ENCODE results near the gene BABAM2. TPM values are rescaled to one million over a fixed set of nuclear protein-coding genes. Genes with fewer than 3 reads are reported as not detected.
"Not testable (repeated sequence)": the region's sequence is repeated elsewhere in the genome, so short reads cannot be mapped to it uniquely, and the experiment has no call there.

The BABAM2 gene
- total RNA-seq, 2 donors from 2014 or later: 44.8 to 46.0 TPM

DNA sequence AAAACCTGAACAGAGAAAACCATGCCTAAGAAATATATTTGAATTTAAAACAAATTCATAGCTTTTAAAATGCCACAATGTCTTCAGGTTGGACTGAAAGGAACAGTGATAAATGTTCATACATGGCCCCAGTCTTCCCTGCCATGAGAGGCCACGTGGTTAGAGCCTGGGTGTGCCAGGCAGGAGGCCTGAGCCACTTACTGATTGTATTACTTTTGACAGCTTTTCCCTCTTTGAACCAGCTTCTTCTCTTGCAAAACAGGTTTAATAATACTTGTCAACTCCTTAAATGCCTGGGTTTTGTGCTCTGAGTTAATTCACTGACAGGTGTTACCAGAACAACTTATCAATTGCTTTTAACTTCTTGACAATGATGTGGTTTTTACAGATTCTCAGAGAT, 27.4 kb upstream of the BABAM2 start:
- Mint-ChIP-seq H3K4me1 (peaks cover 2% of the 10 kb centered on the region), H3K27ac (peak overlapping the region; percentile 2), H3K4me3 (no peak overlapping the region), H3K27me3 (no peaks in the 10 kb centered on the region), H3K36me3 (ENCODE audit: low read depth) (peaks cover 3% of the 10 kb centered on the region)
- DNase-seq (no peak), ATAC-seq (no peak)
- no peaks in the 10 kb centered on the region for H3K9me3 ChIP-seq (ENCODE audit: control insufficient read depth, low read length, poor library complexity, severe bottlenecking)

DNA sequence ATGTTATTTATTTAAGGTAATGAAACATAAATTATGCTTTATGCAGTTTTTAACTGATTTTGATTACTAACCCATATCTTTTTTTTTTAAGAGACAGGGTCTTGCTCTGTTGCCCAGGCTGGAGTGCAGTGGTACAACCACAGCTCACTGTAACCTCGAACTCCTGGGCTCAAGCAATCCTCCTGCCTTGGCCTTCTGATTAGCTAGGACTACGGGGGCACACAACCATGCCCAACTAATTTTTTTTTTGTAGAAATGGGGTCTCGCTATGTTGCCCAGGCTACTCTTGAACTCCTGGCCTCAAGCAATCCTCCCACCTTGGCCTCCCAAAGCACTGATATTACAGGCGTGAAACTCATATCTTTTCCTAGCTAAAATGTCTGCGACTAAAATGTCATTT, 26.6 kb upstream of the BABAM2 start:
- DNase-seq; H3K27me3 Mint-ChIP-seq; H3K4me3 Mint-ChIP-seq; H3K4me1 Mint-ChIP-seq; ATAC-seq; H3K36me3 Mint-ChIP-seq (ENCODE audit: low read depth); H3K9me3 ChIP-seq (ENCODE audit: control insufficient read depth, low read length, poor library complexity, severe bottlenecking): not testable (repeated sequence)
- peak overlapping the region; percentile 19 for H3K27ac Mint-ChIP-seq

DNA sequence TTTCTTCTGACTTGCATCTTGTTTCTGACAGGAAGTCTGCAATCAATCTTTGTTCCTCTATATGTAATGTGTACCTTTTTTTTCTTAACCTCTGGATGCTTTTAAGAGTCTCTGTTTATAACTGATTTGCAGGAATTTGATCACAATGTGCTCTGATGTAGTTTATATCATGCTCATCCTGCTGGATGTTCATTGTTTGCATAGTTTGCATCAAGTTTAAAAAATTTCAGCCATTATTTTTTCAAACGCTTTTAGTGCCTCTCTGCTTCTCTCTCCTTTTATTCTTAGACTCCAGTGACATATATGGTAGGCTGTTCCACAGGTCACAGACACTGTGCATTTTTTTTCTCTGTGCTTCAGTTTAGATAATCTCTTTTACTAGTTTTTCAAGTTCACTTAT, 24.3 kb upstream of the BABAM2 start:
- ATAC-seq (no peak), DNase-seq (no peak)
- Mint-ChIP-seq H3K4me3 (no peak overlapping the region), H3K27me3 (no peaks in the 10 kb centered on the region), H3K4me1 (peaks cover 4% of the 10 kb centered on the region), H3K27ac (no peak overlapping the region), H3K36me3 (ENCODE audit: low read depth) (peaks cover 3% of the 10 kb centered on the region)
- no peaks in the 10 kb centered on the region for H3K9me3 ChIP-seq (ENCODE audit: control insufficient read depth, low read length, poor library complexity, severe bottlenecking)

DNA sequence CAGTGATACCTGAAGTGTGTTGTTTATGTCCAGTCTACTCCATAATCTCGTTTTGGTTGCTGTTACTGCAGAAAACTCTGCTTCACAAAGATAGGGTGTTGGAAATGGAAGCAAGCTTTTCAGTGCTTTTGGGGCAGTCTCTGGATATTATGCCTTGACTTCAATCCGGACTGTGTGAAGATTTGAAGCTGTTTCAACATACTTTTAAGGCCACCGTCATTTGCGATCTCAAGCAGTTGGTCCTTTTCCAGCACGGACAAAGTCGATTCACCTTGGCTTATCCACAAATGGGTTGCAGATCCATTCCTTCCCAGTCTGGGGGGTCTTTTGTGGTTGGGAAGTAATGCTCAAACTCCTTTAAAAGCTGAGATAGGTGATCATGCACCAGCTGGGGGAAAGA, 20.8 kb upstream of the BABAM2 start:
- H3K4me1 Mint-ChIP-seq: peaks cover 3% of the 10 kb centered on the region
- ATAC-seq (no peak), DNase-seq (no peak)
- H3K36me3 Mint-ChIP-seq (ENCODE audit: low read depth): peaks cover 4% of the 10 kb centered on the region
- no peak overlapping the region for H3K27ac Mint-ChIP-seq
- H3K9me3 ChIP-seq (ENCODE audit: control insufficient read depth, low read length, poor library complexity, severe bottlenecking): no peaks in the 10 kb centered on the region
- H3K27me3 Mint-ChIP-seq: no peaks in the 10 kb centered on the region
- H3K4me3 Mint-ChIP-seq: no peak overlapping the region

DNA sequence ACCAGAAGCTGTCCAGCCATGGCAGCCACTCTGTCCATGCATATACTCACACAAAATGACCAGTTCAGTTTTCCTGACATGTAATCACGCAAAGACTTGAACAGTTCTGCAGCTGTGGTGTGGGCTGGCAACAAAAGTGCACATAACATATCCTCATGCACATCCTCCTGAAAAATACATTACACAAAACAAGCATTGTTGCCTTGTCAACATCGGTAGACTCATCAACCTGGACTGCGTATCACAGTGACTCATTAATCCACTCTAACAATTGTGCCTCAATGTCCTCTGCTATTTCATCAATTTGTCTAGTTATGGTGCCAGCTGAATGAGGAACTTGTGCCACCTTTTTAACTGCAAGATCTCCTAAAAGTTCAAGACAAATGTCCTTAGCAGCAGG, 19.8 kb upstream of the BABAM2 start:
- Mint-ChIP-seq H3K36me3 (ENCODE audit: low read depth) (peaks cover 6% of the 10 kb centered on the region), H3K27me3 (no peaks in the 10 kb centered on the region), H3K4me1 (peaks cover 3% of the 10 kb centered on the region), H3K4me3 (no peak overlapping the region), H3K27ac (no peak overlapping the region)
- H3K9me3 ChIP-seq (ENCODE audit: control insufficient read depth, low read length, poor library complexity, severe bottlenecking): no peaks in the 10 kb centered on the region
- DNase-seq: no peak
- ATAC-seq: no peak

DNA sequence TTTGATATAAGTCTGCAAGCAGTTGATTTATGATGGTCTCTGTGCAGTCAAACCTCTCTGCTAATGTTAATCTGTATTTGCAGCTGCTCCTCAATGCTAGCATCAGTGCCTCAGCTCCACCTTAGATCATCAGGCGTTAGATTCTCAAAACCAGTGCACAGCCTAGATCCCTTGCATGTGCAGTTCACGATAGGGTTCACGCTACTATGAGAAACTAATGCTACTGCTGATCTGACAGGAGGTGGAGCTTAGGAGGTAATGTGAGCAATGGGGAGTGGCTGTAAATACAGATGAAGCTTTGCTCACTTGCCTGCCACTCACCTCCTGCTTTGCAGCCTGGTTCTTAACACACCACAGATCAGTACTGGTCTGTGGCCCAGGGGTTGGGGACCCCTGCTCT, 18.7 kb upstream of the BABAM2 start:
- DNase-seq: no peak
- no peak overlapping the region for H3K4me3 Mint-ChIP-seq
- peaks cover 7% of the 10 kb centered on the region for H3K36me3 Mint-ChIP-seq (ENCODE audit: low read depth)
- no peaks in the 10 kb centered on the region for H3K9me3 ChIP-seq (ENCODE audit: control insufficient read depth, low read length, poor library complexity, severe bottlenecking)
- ATAC-seq: no peak
- no peaks in the 10 kb centered on the region for H3K27me3 Mint-ChIP-seq
- no peak overlapping the region for H3K27ac Mint-ChIP-seq
- peaks cover 3% of the 10 kb centered on the region for H3K4me1 Mint-ChIP-seq

DNA sequence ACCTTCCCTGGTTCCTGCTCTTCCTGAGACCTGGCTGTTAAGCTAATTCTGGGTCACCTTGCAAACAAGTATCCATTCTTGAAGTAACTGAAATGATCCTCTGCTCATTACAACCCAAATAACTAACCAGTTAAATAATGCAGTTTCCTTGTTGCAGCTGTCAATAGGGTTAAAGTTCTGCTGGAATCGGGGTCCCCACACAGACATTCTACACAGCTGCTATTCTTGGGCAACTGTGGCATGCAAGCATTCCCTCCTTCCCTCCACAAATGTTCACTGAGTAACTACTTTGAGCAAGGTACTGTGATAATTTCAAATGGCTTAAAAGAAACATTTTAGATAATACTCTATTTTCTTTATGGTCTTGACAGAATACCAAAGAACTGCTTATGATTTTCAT, 17.4 kb upstream of the BABAM2 start:
- no peak overlapping the region for H3K27ac Mint-ChIP-seq
- H3K27me3 Mint-ChIP-seq: no peaks in the 10 kb centered on the region
- no peak for ATAC-seq
- peaks cover 3% of the 10 kb centered on the region for H3K4me1 Mint-ChIP-seq
- no peaks in the 10 kb centered on the region for H3K9me3 ChIP-seq (ENCODE audit: control insufficient read depth, low read length, poor library complexity, severe bottlenecking)
- no peak overlapping the region for H3K4me3 Mint-ChIP-seq
- no peak for DNase-seq
- peaks cover 4% of the 10 kb centered on the region for H3K36me3 Mint-ChIP-seq (ENCODE audit: low read depth)

DNA sequence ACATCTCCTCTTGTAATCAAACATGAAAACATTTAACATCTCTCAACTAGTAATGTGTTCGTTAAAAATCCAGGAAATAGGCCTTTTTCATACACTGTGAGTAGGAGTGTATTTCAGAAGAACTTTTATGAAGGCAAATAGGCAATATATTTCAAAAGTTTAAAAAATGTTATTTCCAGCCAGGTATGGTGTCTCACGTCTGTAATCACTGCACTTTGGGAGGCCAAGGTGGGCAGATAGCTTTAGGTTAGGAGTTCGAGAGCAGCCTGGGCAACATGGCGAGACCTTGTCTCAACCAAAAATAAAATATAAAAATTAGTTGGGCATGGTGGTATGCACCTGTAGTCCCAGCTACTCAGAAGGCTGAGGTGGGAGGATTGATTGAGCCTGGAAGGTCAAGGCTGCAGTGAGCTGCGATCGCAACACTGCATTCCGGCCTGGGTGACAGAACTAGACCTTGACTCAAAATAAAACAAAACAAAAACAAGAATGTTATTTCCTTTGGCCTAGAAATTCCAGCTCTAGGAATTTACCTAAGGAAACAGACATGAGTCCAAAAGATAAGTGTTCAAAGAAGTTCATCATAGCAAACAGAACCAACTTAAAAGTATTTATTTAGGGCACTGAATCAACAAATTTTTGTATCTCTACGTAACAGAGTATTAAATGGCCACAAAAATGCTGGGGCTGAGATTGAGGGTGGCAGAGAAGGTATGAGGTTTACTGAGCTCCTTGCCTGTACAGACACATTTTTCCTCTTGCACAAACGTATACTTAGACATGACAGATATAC, 15.2 kb upstream of the BABAM2 start:
- H3K27ac Mint-ChIP-seq: no peak overlapping the region
- no peak overlapping the region for H3K4me3 Mint-ChIP-seq
- ATAC-seq (no peak), DNase-seq (no peak)
- no peaks in the 10 kb centered on the region for H3K27me3 Mint-ChIP-seq
- peaks cover 4% of the 10 kb centered on the region for H3K36me3 Mint-ChIP-seq (ENCODE audit: low read depth)
- H3K4me1 Mint-ChIP-seq: peaks cover 3% of the 10 kb centered on the region
- no peaks in the 10 kb centered on the region for H3K9me3 ChIP-seq (ENCODE audit: control insufficient read depth, low read length, poor library complexity, severe bottlenecking)

DNA sequence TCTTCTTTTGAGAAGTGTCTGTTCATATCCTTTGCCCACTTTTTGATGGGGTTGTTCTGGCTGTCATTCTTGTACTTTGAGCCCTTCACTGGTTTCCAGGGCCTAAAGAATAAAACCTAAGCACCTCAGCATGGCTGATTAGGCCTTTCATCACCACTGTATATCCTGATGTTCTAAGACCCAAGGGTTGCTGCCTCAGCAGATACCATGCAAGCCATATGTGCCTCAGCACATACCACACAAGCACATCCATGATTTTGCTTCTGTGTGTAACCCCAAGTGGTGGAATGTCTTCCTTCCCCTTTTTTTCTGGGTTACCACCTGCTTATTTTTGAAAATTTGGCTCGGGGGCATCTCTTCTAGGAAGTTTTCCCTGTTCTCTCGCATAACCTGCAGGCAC, 11.7 kb upstream of the BABAM2 start:
- ATAC-seq (no peak), DNase-seq (no peak)
- peaks cover 4% of the 10 kb centered on the region for H3K36me3 Mint-ChIP-seq (ENCODE audit: low read depth)
- no peaks in the 10 kb centered on the region for H3K27me3 Mint-ChIP-seq
- H3K27ac Mint-ChIP-seq: no peak overlapping the region
- no peak overlapping the region for H3K4me3 Mint-ChIP-seq
- no peaks in the 10 kb centered on the region for H3K9me3 ChIP-seq (ENCODE audit: control insufficient read depth, low read length, poor library complexity, severe bottlenecking)
- no peaks in the 10 kb centered on the region for H3K4me1 Mint-ChIP-seq

DNA sequence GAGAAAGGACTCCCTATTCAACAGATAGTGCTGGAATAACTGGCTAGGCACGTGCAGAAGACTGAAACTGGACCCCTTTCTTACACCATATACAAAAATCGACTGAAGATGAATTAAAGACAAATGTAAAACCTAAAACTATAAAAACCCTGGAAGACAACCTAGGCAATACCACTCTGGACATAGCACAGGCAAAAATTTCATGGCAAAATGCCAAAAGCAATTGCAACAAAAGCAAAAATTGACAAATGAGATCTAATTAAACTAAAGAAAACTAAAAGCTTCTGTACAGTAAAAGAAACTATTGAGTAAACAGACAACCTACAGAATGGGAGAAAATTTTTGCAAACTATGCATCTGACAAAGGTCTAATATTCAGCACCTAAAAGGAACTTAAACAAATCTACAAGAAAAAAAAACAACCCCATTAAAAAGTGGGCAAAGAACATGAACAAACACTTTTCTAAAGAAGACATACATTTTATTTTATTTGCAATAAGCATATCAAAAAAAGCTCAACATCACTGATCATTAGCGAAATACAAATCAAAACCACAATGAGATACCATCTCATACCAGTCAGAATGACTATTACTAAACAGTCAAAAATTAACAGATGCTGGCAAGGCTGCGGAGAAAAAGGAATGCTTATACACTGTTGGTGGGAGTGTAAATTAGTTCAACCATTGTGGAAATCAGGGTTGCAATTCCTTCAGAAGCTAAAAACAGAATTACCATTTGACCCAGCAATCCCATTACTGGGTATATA, 8.5 kb upstream of the BABAM2 start:
- DNase-seq; H3K36me3 Mint-ChIP-seq (ENCODE audit: low read depth); ATAC-seq; H3K4me1 Mint-ChIP-seq; H3K4me3 Mint-ChIP-seq; H3K27me3 Mint-ChIP-seq; H3K9me3 ChIP-seq (ENCODE audit: control insufficient read depth, low read length, poor library complexity, severe bottlenecking); H3K27ac Mint-ChIP-seq: not testable (repeated sequence)

DNA sequence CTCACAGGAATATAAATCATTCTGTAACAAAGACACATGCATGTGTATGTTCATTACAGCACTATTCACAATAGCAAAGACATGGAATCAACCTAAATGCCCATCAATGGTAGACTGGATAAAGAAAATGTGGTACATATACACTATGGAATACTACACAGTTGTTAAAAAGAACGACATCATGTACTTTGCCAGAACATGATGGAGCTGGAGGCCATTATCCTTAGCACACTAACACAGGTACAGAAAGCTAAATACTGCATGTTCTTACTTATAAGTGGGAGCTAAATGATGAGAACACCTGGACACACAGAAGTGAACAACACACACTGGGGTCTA, 8.0 kb upstream of the BABAM2 start:
- not testable (repeated sequence) for ATAC-seq; H3K27me3 Mint-ChIP-seq; H3K27ac Mint-ChIP-seq; H3K9me3 ChIP-seq (ENCODE audit: control insufficient read depth, low read length, poor library complexity, severe bottlenecking); H3K4me1 Mint-ChIP-seq; DNase-seq; H3K4me3 Mint-ChIP-seq; H3K36me3 Mint-ChIP-seq (ENCODE audit: low read depth)

DNA sequence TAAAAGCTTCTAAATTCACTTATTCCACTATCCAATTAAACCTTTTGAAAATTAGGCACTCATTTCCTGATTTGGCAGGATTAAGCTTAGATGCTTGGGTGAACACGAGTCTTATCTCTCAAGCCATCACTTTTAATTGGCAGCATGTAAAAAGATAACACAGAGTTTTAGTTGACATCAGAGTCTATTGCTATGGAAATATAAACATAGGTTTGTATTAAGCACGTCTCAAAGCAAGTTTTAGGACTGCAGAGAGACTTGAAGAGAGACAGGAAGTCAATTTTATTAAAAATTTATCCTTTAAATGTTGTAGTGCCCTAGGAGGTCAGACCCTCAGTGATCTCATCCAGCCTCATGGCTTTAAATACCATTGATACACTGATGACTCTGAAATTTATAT, 5.9 kb upstream of the BABAM2 start:
- H3K9me3 ChIP-seq (ENCODE audit: control insufficient read depth, low read length, poor library complexity, severe bottlenecking): no peaks in the 10 kb centered on the region
- H3K27me3 Mint-ChIP-seq: no peaks in the 10 kb centered on the region
- ATAC-seq (no peak), DNase-seq (no peak)
- H3K4me1 Mint-ChIP-seq: peaks cover 1% of the 10 kb centered on the region
- no peak overlapping the region for H3K27ac Mint-ChIP-seq
- no peak overlapping the region for H3K4me3 Mint-ChIP-seq
- H3K36me3 Mint-ChIP-seq (ENCODE audit: low read depth): no peaks in the 10 kb centered on the region

DNA sequence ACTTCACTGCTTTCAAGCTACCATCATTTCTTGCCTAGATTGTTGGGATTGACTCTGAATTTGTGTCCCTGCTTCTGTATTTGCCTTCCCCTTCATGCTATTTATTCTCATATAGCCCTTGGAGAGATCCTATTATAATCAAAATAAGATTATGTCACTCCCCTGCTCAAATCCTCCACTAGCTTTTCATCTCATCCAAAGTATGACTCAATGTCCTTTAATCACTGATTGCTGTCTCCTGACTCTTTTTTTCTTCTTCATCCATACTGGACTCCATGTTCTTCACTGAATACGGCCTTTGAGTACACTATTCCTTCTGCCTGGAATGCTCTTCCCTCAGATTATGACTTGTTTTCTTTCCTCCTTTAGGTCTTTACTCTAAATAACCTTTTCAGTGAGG, 5.3 kb upstream of the BABAM2 start:
- no peaks in the 10 kb centered on the region for H3K9me3 ChIP-seq (ENCODE audit: control insufficient read depth, low read length, poor library complexity, severe bottlenecking)
- Mint-ChIP-seq H3K4me3 (no peak overlapping the region), H3K36me3 (ENCODE audit: low read depth) (no peaks in the 10 kb centered on the region), H3K27ac (peak overlapping the region; percentile 37), H3K27me3 (no peaks in the 10 kb centered on the region), H3K4me1 (peaks cover 8% of the 10 kb centered on the region)
- ATAC-seq (no peak), DNase-seq (no peak)

DNA sequence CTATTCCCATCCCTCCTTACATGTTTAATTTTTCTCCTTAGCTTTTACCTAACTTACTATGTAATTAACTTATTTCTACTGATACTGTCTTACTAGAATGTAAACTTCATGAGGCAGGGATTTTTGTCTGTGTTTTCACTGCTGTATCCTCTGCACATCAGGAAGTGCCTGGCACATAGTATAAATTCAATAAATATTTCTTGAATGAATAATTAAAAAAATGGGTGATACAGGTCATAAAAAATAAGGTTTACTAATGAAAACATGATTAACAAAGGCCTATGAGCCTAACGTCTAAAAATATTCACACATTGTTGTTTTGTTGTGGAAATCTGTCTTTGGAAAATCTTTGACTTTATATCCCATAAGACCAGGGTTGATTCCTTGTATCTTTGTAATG, 4.9 kb upstream of the BABAM2 start:
- no peak for ATAC-seq
- peak overlapping the region; percentile 37 for H3K27ac Mint-ChIP-seq
- DNase-seq: no peak
- H3K4me1 Mint-ChIP-seq: peaks cover 11% of the 10 kb centered on the region
- no peaks in the 10 kb centered on the region for H3K36me3 Mint-ChIP-seq (ENCODE audit: low read depth)
- no peaks in the 10 kb centered on the region for H3K27me3 Mint-ChIP-seq
- H3K4me3 Mint-ChIP-seq: no peak overlapping the region
- H3K9me3 ChIP-seq (ENCODE audit: control insufficient read depth, low read length, poor library complexity, severe bottlenecking): no peaks in the 10 kb centered on the region

Data from T-helper 17 cell (primary cell).